Measurements from ENCODE around the gene SIGMAR1. TPM values are rescaled to one million over a fixed set of nuclear protein-coding genes. Genes with fewer than 3 reads are reported as not detected.

Gene SIGMAR1
- total RNA-seq, 1 experiment from 2014 or later = 94.0 TPM

DNA sequence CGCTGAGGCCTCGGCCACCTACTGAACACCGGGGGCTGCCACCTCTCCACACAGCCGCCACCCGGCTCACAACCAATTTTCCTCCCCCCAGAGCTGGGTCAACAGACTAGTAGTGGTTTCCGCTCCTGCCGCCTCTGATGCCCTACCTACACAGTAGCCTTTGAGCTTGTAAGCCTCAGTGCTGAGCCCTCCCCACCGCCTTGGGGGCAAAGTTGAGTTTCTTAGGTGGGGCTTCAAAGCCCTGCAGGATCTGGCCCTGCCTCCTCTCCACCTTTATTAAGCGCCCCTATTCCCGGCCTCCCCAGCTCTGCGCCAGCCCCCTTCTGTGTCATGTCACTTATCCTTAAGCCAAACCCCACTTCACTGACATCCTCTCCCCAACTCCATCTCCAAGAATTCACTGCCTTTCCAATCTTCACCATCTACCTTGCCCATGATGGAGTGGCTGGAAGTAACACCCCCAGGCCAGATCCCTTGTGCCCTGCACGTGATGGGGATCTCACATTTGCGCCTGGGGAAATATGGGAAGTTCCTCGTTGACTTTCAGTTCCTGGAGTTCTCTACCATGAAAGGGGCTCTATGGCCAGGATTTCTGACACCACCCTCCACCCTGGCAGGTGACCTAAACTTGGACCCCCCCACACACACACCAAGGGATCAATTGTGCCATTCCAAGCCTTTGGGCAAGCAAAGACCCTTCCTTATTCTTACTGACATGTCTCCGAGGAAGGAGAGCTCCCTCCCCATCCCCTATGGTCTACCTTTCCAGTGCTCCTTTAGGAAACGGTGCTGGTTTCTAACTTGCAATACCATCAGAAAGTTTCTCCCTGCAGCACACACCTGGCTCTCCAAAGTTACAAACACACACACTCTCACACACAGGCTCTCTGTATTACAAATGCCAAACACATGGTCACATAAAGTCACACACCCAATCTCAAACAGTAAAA is 45.4 kb downstream of the SIGMAR1 start:
- in situ Hi-C loops (cut with HindIII; ENCODE audit: low pct_unique_long_range_greater_than_20kb, low sequenced_read_pairs) = no loop called here
- DNase-seq (ENCODE audit: low read depth, low spot score) = no peak

DNA sequence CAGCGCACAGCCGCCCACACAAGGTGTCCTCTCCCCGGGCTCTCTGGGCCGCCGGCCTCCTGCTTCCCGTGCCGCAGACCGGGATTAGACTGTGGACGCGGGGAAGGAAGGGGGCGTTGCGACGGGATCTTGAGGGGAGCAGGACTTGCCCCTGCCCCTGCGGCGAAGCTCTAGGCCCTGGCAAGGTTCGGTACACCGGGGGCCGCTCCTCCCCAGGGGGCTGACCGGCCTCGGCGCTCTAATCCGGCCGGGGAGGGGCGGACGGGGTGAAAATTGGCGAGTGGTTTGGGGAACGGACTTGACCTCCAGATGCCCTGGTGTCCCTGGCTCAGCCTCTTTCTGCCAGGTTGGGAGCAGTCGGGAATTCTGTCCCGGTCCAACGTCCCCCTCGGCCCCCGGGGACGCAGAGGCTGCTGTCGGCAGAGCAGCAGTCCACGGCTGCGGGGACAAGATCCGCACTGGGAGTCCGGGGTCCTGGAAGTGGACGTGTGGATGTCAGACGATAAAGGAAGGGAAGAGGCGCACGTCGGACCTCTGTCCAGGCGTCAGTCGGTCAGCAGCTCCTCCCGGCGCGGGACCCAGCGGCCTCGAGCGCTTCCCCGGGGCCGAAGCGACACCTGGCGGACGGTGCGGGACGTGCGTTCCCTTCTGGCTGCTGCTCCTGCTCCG is 46.2 kb downstream of the SIGMAR1 start:
- peak; percentile 68 for DNase-seq (ENCODE audit: low read depth, low spot score)
- in situ Hi-C loops (cut with HindIII; ENCODE audit: low pct_unique_long_range_greater_than_20kb, low sequenced_read_pairs) = no loop called here

DNA sequence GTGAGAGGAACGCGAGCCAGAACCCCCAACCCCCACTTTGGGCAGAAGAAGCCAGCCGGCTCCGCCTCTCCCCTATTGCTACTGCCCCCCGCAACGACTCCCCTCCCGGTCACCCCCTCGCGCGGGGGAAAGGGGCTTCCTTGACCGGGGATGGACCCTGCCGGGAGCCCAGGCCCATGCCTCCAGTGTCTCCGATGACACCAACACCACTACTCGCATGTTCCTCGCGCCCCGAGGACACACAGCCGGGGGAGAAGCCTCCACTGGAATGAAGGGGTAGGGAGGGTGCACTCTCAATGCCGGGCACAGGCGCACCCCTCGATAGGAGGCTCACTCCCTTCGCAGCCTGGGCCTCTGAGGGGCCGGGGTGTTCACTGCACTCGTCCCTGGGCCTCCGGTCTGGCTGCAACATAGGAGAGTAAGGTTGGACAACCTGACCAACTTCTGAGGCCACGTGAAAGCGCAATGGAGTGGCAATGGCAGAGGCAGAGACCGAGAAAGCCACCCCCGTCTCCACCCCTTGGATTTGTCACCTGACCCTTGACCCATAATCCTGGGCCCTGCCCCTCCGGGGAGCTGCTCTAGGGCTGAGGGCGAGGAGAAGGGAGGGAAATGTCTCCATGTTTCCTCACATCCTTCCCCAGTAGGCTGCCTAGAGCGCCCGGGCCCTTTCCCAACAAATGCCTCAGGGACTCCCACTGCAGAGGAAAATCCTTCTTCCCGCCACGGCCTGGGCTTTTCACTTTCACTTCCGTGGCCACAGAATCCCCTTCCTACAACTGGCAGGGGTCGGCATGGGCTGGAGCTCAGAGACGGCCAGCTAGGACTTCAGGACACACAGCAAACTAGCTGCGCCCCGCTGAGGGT is 47.0 kb downstream of the SIGMAR1 start:
- in situ Hi-C loops (cut with HindIII; ENCODE audit: low pct_unique_long_range_greater_than_20kb, low sequenced_read_pairs) = no loop called here
- DNase-seq (ENCODE audit: low read depth, low spot score) = no peak

DNA sequence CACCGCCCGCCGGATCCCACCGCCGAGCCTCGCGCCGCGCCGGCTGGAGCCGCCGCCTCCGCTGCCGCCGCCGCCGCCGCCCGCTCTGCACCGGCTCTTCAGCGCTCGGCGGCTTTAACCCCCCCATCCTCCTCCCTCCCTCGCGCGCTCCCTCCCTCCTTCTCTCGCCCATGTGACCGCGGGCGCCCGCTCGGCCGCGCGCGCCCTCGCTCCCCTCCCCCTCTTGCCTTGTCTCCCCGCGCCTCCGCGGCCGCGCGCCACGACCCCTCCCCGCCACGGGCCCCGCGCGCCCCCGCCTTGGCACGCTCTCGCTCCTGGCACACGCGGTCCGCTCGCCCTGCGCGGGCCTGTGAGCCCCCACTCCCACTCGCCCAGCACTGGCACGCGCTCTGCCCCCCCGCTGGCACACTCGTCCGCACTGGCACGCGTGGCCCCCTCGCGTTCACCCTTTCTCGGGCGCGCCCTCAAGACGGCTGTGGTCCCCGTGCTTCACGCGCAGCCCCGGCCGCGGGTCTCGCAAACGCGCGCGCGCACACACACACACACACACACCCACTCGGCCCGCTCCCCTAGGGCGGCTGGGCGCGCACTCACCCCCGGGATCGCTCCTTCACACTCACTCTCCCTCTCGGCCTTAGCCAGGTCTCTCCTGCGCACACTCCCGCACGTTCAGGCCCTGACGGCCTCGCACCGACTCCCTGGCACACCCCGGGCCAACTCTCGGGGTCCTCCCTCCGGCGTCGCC is 47.8 kb downstream of the SIGMAR1 start, which contains the start of gene CNTFR:
Gene CNTFR, minus strand, starts transcription at position 89 of the 745 bp plus-strand sequence. CDS start 20,743 bp downstream, outside the sequence.
- in situ Hi-C loops (cut with HindIII; ENCODE audit: low pct_unique_long_range_greater_than_20kb, low sequenced_read_pairs) = no loop called here

DNA sequence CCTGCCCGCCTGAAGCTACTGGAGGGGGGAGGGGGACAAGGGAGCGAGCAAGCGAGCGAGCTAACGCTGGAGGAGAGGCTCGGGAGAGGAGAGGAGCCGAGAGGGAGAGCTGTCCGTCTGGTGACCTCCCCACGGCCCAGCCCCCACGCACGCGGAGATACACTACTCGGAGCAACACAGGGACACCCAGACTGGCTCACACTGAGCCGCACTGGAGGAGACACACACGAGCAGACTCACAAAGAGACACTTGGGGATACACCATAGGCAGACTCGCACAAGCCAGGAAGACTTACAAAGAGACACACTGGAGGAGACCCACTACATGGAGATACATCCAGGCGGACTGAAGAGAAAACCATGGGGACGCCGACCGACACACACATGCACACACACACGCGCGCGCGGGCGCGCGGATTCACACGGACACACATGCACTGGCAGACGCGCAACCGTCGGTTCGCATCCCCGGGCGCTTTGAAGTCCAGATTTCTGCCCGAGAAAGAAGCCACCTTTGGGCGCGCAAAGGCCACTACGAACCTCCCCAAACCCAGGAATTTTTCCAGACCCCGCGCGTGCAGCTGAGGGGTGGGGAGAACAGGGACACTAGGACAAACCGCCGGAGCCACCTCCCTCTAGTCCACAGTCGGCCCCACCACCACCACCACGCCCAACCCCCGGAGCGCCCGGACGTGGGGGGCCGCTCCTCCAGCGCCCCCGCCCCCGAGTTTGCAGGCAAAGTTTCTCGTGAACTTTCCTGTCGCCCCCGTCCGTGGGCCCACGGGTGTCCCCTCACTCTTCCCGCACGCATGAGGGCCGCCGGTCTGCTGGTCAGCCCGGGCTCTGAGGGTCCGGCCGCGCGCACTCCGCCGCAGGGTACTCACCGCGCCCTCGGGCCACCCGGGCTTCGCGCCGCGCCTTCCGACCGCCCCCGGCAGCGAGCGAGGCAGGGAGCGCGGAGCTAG is 48.6 kb downstream of the SIGMAR1 start:
- in situ Hi-C loops (cut with HindIII; ENCODE audit: low pct_unique_long_range_greater_than_20kb, low sequenced_read_pairs) = no loop called here
- DNase-seq (ENCODE audit: low read depth, low spot score) = no peak

More for the DNA sequence above, 47.8 kb downstream of the SIGMAR1 start, which contains the start of gene CNTFR:
- peak; percentile 13 for DNase-seq (ENCODE audit: low read depth, low spot score)

DNA sequence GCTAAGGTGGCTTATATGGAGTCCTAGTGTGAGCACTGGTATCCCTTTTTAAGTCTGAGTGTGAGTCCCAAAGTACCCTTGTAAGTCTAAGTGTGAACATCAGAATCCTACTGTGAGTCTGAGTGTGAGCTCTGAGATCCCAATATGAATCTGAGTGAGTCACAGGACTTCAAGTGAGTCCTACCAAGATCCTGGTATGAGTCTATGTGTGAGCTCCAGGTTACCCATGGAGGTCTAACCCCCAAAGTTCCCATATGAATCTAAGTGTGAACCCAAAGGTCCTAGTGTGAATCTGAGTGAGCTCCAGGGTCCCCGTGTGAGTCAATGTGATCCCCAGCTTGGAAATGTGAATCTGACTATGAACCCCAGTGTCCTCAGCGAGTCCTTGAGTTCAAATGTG is 50.3 kb downstream of the SIGMAR1 start:
- no peak for DNase-seq (ENCODE audit: low read depth, low spot score)
- in situ Hi-C loops (cut with HindIII; ENCODE audit: low pct_unique_long_range_greater_than_20kb, low sequenced_read_pairs) = no loop called here

DNA sequence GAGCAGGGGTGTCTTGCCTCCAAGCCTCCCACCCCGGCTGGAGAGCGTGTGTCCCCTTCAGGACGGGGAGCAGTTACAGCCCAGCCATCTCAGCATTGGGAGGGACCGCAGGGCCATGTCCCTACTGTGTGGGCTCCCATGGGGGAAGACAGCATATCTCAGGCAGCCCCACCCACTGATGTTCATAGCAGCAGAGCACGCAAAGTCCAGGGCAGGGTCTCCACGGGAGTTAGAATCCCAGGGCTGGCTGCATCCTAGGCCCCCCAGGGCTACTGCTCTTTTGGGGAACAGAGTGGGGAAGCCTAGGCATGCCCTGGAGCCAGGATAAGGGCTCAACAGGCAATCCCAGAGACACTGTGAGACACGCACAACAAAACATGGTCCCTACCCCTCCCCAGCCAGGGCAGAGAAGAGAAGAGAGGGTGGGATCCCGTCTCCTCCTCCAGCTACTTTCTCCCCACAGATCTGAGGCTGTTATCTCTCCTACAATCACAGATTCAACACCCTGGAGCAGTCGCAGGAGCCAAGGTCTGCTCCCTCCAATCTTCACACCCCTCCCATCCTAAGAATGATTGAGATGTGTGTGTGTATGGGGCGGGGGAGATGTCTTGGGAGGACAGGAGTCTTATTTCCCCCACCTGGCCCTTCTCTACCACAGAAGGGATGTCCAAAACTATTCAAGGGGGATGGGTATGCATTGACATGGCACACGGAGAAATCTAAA is 51.5 kb downstream of the SIGMAR1 start:
- in situ Hi-C loops (cut with HindIII; ENCODE audit: low pct_unique_long_range_greater_than_20kb, low sequenced_read_pairs) = no loop called here
- no peak for DNase-seq (ENCODE audit: low read depth, low spot score)

DNA sequence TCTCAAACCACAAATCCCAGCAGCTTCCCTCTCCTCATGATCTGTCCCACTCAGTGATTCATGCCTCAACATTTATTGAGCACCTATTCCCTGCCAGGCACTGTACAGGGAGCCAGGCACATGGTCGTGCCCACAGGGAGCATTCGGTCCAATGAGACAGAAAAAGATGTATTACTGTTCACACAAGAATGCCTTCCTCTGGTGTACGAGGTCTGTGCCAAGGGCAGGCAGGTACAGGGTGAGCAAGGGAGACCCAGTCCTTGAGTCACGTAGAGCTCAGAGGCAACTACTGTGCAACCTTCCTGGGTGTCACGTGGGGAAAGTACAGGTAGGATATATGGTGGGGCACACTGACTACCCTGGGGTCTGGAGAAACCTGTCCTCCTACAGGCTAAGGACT is 52.6 kb downstream of the SIGMAR1 start:
- no peak for DNase-seq (ENCODE audit: low read depth, low spot score)
- in situ Hi-C loops (cut with HindIII; ENCODE audit: low pct_unique_long_range_greater_than_20kb, low sequenced_read_pairs) = no loop called here

Small RNA genes within 50 kb of the gene (small RNA-seq; reads per million reads assigned to genes)
- 0 reads per million in 2 experiments for gene CCL27

Other genes starting within 250 kb of the SIGMAR1 start
- gene FAM219A, start 179.2 kb downstream of the SIGMAR1 start, total RNA-seq (2014; rRNA removed; shearing (Covaris generic)) = 7.4 and 8.2 TPM in 2 replicates
- 0.45 and 0.77 TPM in 2 replicates for gene DNAI1, start 179.0 kb downstream of the SIGMAR1 start, total RNA-seq (2014; rRNA removed; shearing (Covaris generic))
- 0.43 and 0.92 TPM in 2 replicates for gene ENHO, start 114.8 kb downstream of the SIGMAR1 start, total RNA-seq (2014; rRNA removed; shearing (Covaris generic))
- gene CNTFR, start 48.1 kb downstream of the SIGMAR1 start, total RNA-seq (2014; rRNA removed; shearing (Covaris generic)) = 1.1 TPM in 2 replicates
- 35.7 and 44.8 TPM in 2 replicates for gene RPP25L, start 25.7 kb downstream of the SIGMAR1 start, total RNA-seq (2014; rRNA removed; shearing (Covaris generic))
- 59.7 and 70.2 TPM in 2 replicates for gene DCTN3, start 17.3 kb downstream of the SIGMAR1 start, total RNA-seq (2014; rRNA removed; shearing (Covaris generic))
- 0.11 and 0.26 TPM in 2 replicates for gene ARID3C, start 8.7 kb downstream of the SIGMAR1 start, total RNA-seq (2014; rRNA removed; shearing (Covaris generic))
- 14.4 and 22.0 TPM in 2 replicates for gene GALT, start 8.9 kb upstream of the SIGMAR1 start, total RNA-seq (2014; rRNA removed; shearing (Covaris generic))
- 16.2 and 17.7 TPM in 2 replicates for gene IL11RA, start 14.4 kb upstream of the SIGMAR1 start, total RNA-seq (2014; rRNA removed; shearing (Covaris generic))
- gene CCL27, start 24.9 kb upstream of the SIGMAR1 start, total RNA-seq (2014; rRNA removed; shearing (Covaris generic)) = not detected in 2 replicates
- not detected in 2 replicates for gene CCL19, start 53.5 kb upstream of the SIGMAR1 start, total RNA-seq (2014; rRNA removed; shearing (Covaris generic))
- gene CCL21, start 72.3 kb upstream of the SIGMAR1 start, total RNA-seq (2014; rRNA removed; shearing (Covaris generic)) = not detected in 2 replicates